Measurements from ENCODE around the gene AMZ2. TPM values are rescaled to one million over a fixed set of nuclear protein-coding genes. Genes with fewer than 3 reads are reported as not detected.
A peak's percentile ranks its signal among the peaks of the same experiment; 100 is the strongest.

Gene AMZ2
- total and polyA plus RNA-seq, 2 of the 8 experiments (the other 6 are each of a cell fraction or from before 2014, with no cell fraction given): 49.5 to 71.0 TPM

DNA sequence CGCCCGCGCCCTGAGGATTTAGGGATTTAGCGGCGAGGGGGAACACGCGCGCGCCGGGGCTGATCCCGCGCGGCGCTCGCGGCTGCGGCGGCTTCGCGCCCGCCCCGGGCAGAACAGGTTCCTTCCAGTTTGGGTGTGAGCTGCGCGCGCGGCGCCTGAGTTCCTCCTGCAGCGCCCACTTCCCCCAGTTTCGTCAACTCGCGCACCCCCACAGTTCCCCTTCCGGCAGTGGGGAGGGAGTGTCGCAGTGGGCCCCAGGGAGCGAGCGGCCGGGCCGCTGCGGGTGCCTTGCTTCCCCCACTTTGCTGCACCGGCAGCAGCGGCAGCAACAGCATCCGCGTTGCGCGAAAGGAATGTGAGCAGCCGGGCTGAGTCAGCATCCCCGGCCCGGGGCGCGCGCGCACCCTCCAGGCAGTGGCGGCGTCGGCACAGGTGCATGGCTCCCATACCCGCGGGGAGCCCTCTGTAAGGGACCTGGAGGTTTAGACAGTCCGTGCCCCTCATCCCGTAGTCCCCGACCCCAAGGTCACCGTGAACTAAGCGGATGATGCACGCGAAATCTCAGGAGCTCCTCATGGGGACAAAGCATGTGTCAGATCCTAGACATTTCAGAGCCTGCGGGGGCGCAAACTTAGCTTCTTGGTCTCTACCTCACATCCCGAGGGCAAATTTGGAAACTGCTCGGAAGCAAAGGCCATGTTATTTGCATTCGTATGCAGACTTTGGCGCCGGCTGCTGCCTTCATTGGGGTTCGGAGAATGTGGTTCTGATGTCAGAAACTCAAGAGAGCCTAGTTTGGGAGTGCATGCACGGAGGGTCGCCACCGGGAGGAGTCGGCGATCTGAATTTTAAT lies 44.2 kb downstream of the AMZ2 start (continued):
- TF ChIP-seq KDM1A (IDR thresholded peaks at IDR 0.05; ENCODE audit: borderline replicate concordance, low read length) (peak; percentile 27; the same call in 1 of the 2 replicates), ASH2L (IDR thresholded peaks at IDR 0.05; ENCODE audit: low read length) (peak; percentile 83), HDAC2 (IDR thresholded peaks at IDR 0.05; ENCODE audit: borderline replicate concordance in 1 of 2, low read depth in 2 of 2, low read length in 2 of 2) (peak in 1 of 2 experiments; percentile 84; a peak in 2 of 4 replicates), NRF1 (IDR thresholded peaks at IDR 0.05; ENCODE audit: low read depth, low read length) (no peak), POLR2AphosphoS5 (IDR thresholded peaks at IDR 0.05; ENCODE audit: low read depth, low read length) (peak; percentile 21), TBP (IDR thresholded peaks at IDR 0.05; ENCODE audit: low read depth, low read length) (0 out of 2 replicates have a peak, but pooled peaks have one; percentile 27), TAF1 (IDR thresholded peaks at IDR 0.05; ENCODE audit: low read depth, low read length) (peak; percentile 65), CTCF (IDR thresholded peaks at IDR 0.05; ENCODE audit: control extremely low read depth in 1 of 3, insufficient read depth in 1 of 3, low read depth in 1 of 3, low read length in 3 of 3) (peak in 2 of 3 experiments; percentile 3 to 40; a peak in 3 of 4 replicates), EZH2 (IDR thresholded peaks at IDR 0.05; ENCODE audit: low read depth, low read length, severe bottlenecking) (peak; percentile 43), TAF7 (optimal IDR thresholded peaks at IDR 0.05; ENCODE audit: borderline replicate concordance, low read depth, low read length) (peak; percentile 47), CREB1 (IDR thresholded peaks at IDR 0.05) (0 out of 2 replicates have a peak, but pooled peaks have one; percentile 4), GABPA (IDR thresholded peaks at IDR 0.05; ENCODE audit: borderline replicate concordance, insufficient read depth, low read length) (no peak), PHF8 (conservative IDR thresholded peaks at IDR 0.05; ENCODE audit: low read depth, low read length) (peak; percentile 18), MAFK (IDR thresholded peaks at IDR 0.05; ENCODE audit: low read depth, low read length) (peak; percentile 90; the same call in 1 of the 2 replicates), POLR2A (IDR thresholded peaks at IDR 0.05; ENCODE audit: control extremely low read depth in 1 of 2, low read depth in 2 of 2, low read length in 2 of 2) (peak; percentile 37 to 61), NANOG (IDR thresholded peaks at IDR 0.05; ENCODE audit: insufficient read depth, low read depth, low read length, poor library complexity, severe bottlenecking) (no peak)
- TF ChIP-seq, protein P1, sequence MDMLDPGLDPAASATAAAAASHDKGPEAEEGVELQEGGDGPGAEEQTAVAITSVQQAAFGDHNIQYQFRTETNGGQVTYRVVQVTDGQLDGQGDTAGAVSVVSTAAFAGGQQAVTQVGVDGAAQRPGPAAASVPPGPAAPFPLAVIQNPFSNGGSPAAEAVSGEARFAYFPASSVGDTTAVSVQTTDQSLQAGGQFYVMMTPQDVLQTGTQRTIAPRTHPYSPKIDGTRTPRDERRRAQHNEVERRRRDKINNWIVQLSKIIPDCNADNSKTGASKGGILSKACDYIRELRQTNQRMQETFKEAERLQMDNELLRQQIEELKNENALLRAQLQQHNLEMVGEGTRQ (IDR thresholded peaks at IDR 0.05; ENCODE audit: low read length): no peak

All from H1 (cell line).